IMR-90 (cell line): ENCODE data around the gene CCDC85B. TPM values are rescaled to one million over a fixed set of nuclear protein-coding genes. Genes with fewer than 3 reads are reported as not detected.
A peak's percentile ranks its signal among the peaks of the same experiment; 100 is the strongest.

Experiments
- ATAC-seq: fragments of 200-7000 bp; cut with Tn5 transposase; 2 replicates; pipeline ENCODE4 v1.9.1; 2020; ENCODE audit warnings: low read depth, mild to moderate bottlenecking, moderate library complexity
- BruUV-seq: library from RNA; stranded (reverse); fragments of 400-500 nt; replicated peaks from 2 replicates; lab custom pipeline; 2021; lab: Mats Ljungman, UMichigan
- CTCF ChIA-PET: fragments of 300-600 bp; formaldehyde crosslinking; extraction: SDS; loops from one replicate; lab custom pipeline; 2021; ENCODE audit warnings: antibody characterized with exemption; lab: Yijun Ruan, JAX
- POLR2A ChIA-PET: fragments of 300-600 bp; sonication (Branson Sonifier 250); formaldehyde crosslinking; loops from one replicate; lab custom pipeline; 2022; ENCODE audit warnings: antibody characterized with exemption; ENCODE audit not compliant: unreplicated experiment; lab: Charles Lee
- DNase-seq: peaks from one replicate; pipeline ENCODE4 v3.0.0; 2013
- H2AFZ ChIP-seq: replicated peaks from 2 replicates; pipeline ENCODE3; 2013; ENCODE audit warnings: low read length, mild to moderate bottlenecking; ENCODE audit not compliant: poor library complexity
- H2AK5ac ChIP-seq: 2 replicates; pipeline ENCODE4 v1.6.1; 2013; ENCODE audit warnings: low read depth, low read length, inconsistent platforms
- H2AK9ac ChIP-seq: replicated peaks from 2 replicates; pipeline ENCODE3; 2013; ENCODE audit warnings: mild to moderate bottlenecking, low read depth, low read length, moderate library complexity; ENCODE audit not compliant: poor library complexity
- H2BK120ac ChIP-seq: 2 replicates; pipeline ENCODE4 v1.6.1; 2013; ENCODE audit warnings: low read depth, low read length, inconsistent platforms
- H2BK15ac ChIP-seq: 3 replicates; pipeline ENCODE4 v1.6.1; 2013; ENCODE audit warnings: low read depth, low read length, inconsistent platforms
- H2BK20ac ChIP-seq: 2 replicates; pipeline ENCODE4 v1.6.1; 2013; ENCODE audit warnings: low read depth, mild to moderate bottlenecking, inconsistent platforms, low read length, moderate library complexity
- H2BK5ac ChIP-seq: 2 replicates; pipeline ENCODE4 v1.6.1; 2013; ENCODE audit warnings: mild to moderate bottlenecking, low read depth, low read length, inconsistent platforms; ENCODE audit not compliant: poor library complexity, severe bottlenecking
- H3K14ac ChIP-seq: replicated peaks from 2 replicates; pipeline ENCODE4 v1.6.1; 2013; ENCODE audit warnings: low read depth, low read length, inconsistent platforms
- H3K18ac ChIP-seq: 2 replicates; pipeline ENCODE4 v1.6.1; 2013; ENCODE audit warnings: low read depth, low read length, control low read depth
- H3K23ac ChIP-seq: 2 replicates; pipeline ENCODE4 v1.6.1; 2013; ENCODE audit warnings: low read depth, low read length, inconsistent platforms
- H3K27ac ChIP-seq: 2 replicates; pipeline ENCODE4 v1.5.1; 2013; ENCODE audit warnings: mild to moderate bottlenecking, control low read depth, low read length; ENCODE audit not compliant: insufficient read depth
- H3K27me3 ChIP-seq: 2 replicates; pipeline ENCODE4 v1.6.1; 2013; ENCODE audit warnings: low read length; ENCODE audit not compliant: control insufficient read depth, insufficient read depth
- H3K36me3 ChIP-seq: 2 replicates; pipeline ENCODE4 v1.6.1; 2013; ENCODE audit warnings: low read length, mixed read lengths; ENCODE audit not compliant: control insufficient read depth, insufficient read depth
- H3K4ac ChIP-seq: 2 replicates; pipeline ENCODE4 v1.6.1; 2013; ENCODE audit warnings: low read depth, low read length, inconsistent platforms
- H3K4me1 ChIP-seq: 2 replicates; pipeline ENCODE4 v1.6.1; 2013; ENCODE audit warnings: low read length, mixed read lengths; ENCODE audit not compliant: control insufficient read depth, insufficient read depth
- H3K4me2 ChIP-seq: 2 replicates; pipeline ENCODE4 v1.6.1; 2013; ENCODE audit warnings: low read depth, mild to moderate bottlenecking, control low read depth, low read length, moderate library complexity
- H3K4me3 ChIP-seq: 2 replicates; pipeline ENCODE4 v1.5.1; 2013; ENCODE audit warnings: low read depth, mild to moderate bottlenecking, control low read depth, low read length, moderate library complexity; ENCODE audit not compliant: insufficient read depth
- H3K56ac ChIP-seq: 2 replicates; pipeline ENCODE4 v1.6.1; 2013; ENCODE audit warnings: low read length, inconsistent platforms; ENCODE audit not compliant: insufficient read depth; ENCODE audit errors: extremely low read depth
- H3K79me1 ChIP-seq, 2 experiments: 2 replicates each; pipeline ENCODE4 v1.6.1; 2013; ENCODE audit warnings: low read length in 2 of 2, inconsistent platforms in 1 of 2, low read depth in 1 of 2
- H3K9ac ChIP-seq: 2 replicates; pipeline ENCODE4 v1.6.1; 2013; ENCODE audit warnings: low read depth, low read length, control low read depth
- H3K9me1 ChIP-seq: 2 replicates; pipeline ENCODE4 v1.6.1; 2013; ENCODE audit warnings: low read length, inconsistent platforms; ENCODE audit not compliant: insufficient read depth
- H3K9me3 ChIP-seq: 2 replicates; pipeline ENCODE4 v1.6.1; 2013; ENCODE audit warnings: low read length; ENCODE audit not compliant: control insufficient read depth, insufficient read depth
- H4K20me1 ChIP-seq: 2 replicates; pipeline ENCODE4 v1.6.1; 2013; ENCODE audit warnings: low read length, inconsistent platforms; ENCODE audit not compliant: insufficient read depth
- H4K5ac ChIP-seq: 2 replicates; pipeline ENCODE4 v1.6.1; 2013; ENCODE audit warnings: mild to moderate bottlenecking, low read depth, low read length, control low read depth
- H4K8ac ChIP-seq, 2 experiments: 2 replicates each; pipeline ENCODE4 v1.6.1; 2013; ENCODE audit warnings: low read depth in 2 of 2, low read length in 2 of 2, control low read depth in 1 of 2, inconsistent platforms in 1 of 2
- H4K91ac ChIP-seq: 2 replicates; pipeline ENCODE4 v1.6.1; 2013; ENCODE audit warnings: low read depth, low read length, inconsistent platforms; ENCODE audit not compliant: insufficient read depth
- BHLHE40 ChIP-seq: fragments of 150-350 bp; IDR thresholded peaks from 2 replicates; pipeline ENCODE4 v1.6.1; 2016; ENCODE audit warnings: mild to moderate bottlenecking, low read depth, low read length
- CEBPB ChIP-seq: IDR thresholded peaks from 2 replicates; pipeline ENCODE4 v1.6.1; 2012; ENCODE audit warnings: low read depth, low read length, improper control_type of control experiment
- CHD1 ChIP-seq: IDR thresholded peaks from 2 replicates; pipeline ENCODE4 v1.6.1; 2012; ENCODE audit warnings: low read depth, low read length, improper control_type of control experiment
- MAFK ChIP-seq: IDR thresholded peaks from 2 replicates; pipeline ENCODE4 v1.6.1; 2012; ENCODE audit warnings: low read depth, low read length, improper control_type of control experiment
- MAZ ChIP-seq: IDR thresholded peaks from 2 replicates; pipeline ENCODE4 v1.6.1; 2012; ENCODE audit warnings: low read depth, mild to moderate bottlenecking, low read length, improper control_type of control experiment, moderate library complexity, borderline replicate concordance
- MXI1 ChIP-seq: IDR thresholded peaks from 2 replicates; pipeline ENCODE4 v1.6.1; 2012; ENCODE audit warnings: low read depth, mild to moderate bottlenecking, low read length, moderate library complexity, borderline replicate concordance
- POLR2A ChIP-seq: IDR thresholded peaks from 2 replicates; pipeline ENCODE4 v1.6.1; 2012; ENCODE audit warnings: mild to moderate bottlenecking, low read depth, low read length
- RAD21 ChIP-seq: IDR thresholded peaks from 2 replicates; pipeline ENCODE4 v1.6.1; 2012; ENCODE audit warnings: low read length, improper control_type of control experiment
- WGBS, 2 experiments: methylation state at CpG; one replicate each; pipeline versions ENCODE4 v1.1.5 to v1.1.7; 2013; ENCODE audit warnings: missing lambda C conversion rate in 2 of 2; ENCODE audit not compliant: insufficient read length in 1 of 2; ENCODE audit errors: extremely low coverage in 2 of 2; 5-methylcytosine and 5-hydroxymethylcytosine counted together
- dilution Hi-C: fragments of 300-500 bp; cut with HindIII; formaldehyde crosslinking; loops from one replicate; pipeline ENCODE4 v1.14.3; 2018; ENCODE audit warnings: low sequenced_read_pairs; ENCODE audit not compliant: unreplicated experiment
- in situ Hi-C: fragments of 300-500 bp; cut with MboI; formaldehyde crosslinking; loops from 3 replicates; pipeline ENCODE4 v1.14.3; 2019; ENCODE audit warnings: low sequenced_read_pairs, inconsistent platforms, mixed read lengths
- intact Hi-C: fragments of 100-400 bp; cut with micrococcal nuclease; formaldehyde crosslinking; loops from 2 replicates; pipeline ENCODE4 v1.10.0; 2022
- polyA plus RNA-seq, 3 experiments: library from polyadenylated mRNA; depleted of rRNA; stranded (reverse); fragments of >200 nt; gene quantifications; 2 replicates each; pipeline ENCODE4 v1.2.3, GENCODE V29; 2012; ENCODE audit warnings: low replicate concordance in 1 of 3
- total RNA-seq: library from RNA; depleted of rRNA; stranded (reverse); fragments of >200 nt; gene quantifications from 2 replicates; pipeline ENCODE4 v1.2.3, GENCODE V29; 2012
- TF ChIP-seq, protein P1 (sequence below): conservative IDR thresholded peaks from 2 replicates; pipeline ENCODE4 v1.5.1; 2012; ENCODE audit warnings: mild to moderate bottlenecking, low read depth, low read length, improper control_type of control experiment

The CCDC85B gene
- total and polyA plus RNA-seq, 2 of the 4 experiments (the other 2 are of a cell fraction): 17.6 to 35.4 TPM

DNA sequence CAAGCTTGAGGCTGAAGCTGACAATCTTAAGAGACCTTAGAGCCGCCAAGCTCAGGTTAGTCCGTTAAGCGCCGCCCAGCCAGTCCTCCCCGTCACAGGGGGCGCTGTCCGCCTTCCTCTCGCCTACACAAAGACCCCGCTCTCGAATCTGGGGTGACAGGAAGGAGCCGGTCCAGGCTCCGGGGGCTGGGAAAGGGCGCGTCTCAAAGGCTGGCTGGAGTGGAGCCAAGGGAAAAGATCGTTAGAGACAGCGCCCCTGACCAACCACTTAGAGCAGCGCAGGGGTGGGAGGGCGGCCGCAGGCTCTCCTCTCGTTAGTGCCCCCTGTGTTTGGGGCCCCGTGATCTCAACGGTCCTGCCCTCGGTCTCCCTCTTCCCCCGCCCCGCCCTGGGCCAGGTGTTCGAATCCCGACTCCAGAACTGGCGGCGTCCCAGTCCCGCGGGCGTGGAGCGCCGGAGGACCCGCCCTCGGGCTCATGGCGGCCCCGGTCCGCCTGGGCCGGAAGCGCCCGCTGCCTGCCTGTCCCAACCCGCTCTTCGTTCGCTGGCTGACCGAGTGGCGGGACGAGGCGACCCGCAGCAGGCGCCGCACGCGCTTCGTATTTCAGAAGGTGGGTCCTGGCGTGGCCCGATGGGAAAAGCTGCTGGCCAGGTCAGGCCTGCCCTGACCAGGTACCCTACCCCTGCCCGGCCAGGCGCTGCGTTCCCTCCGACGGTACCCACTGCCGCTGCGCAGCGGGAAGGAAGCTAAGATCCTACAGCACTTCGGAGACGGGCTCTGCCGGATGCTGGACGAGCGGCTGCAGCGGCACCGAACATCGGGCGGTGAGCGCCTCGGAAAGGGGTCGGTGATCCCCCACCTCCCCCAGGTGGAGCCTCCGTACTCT lies 30.0 kb upstream of the CCDC85B start, which contains the start of gene MUS81:
Gene MUS81 (plus strand): TSS at position 156 of the 887 bp plus-strand sequence. CDS start 321 bp downstream, at position 477.
- peaks cover 6 to 72% of the 10 kb centered on the region in 2 experiments; a peak in 3 of 4 replicates for H3K79me1 ChIP-seq
- WGBS, 2 experiments: 0% methylated on average over 33 of the region's 78 CpGs; no CpG with 5 or more reads in 1 of the 2 experiments
- H3K27me3 ChIP-seq: no peaks in the 10 kb centered on the region
- CTCF ChIA-PET: interaction anchor here (0.6 to 2.4 kb wide), 9 partner anchors 9 to 194 kb away, joined by 3 to 14 read pairs (median 5); partner anchors contain the start of gene FIBP
- peak within 1 kb of the TSS; percentile 98 for H3K23ac ChIP-seq
- H3K9ac ChIP-seq: peak within 1 kb of the TSS; percentile 96
- H3K18ac ChIP-seq: peak within 1 kb of the TSS; percentile 80
- intact Hi-C loops (no loop called here), dilution Hi-C loops (no loop called here), in situ Hi-C loops (no loop called here)
- peak within 1 kb of the TSS; percentile 99 for H3K14ac ChIP-seq
- peak within 1 kb of the TSS; percentile 100 for H2AK9ac ChIP-seq
- peak within 1 kb of the TSS; percentile 97 for H2AK5ac ChIP-seq
- H3K4me3 ChIP-seq: peak within 1 kb of the TSS; percentile 95
- peak within 1 kb of the TSS; percentile 97 for H3K27ac ChIP-seq
- DNase-seq: peak; percentile 97
- peak within 1 kb of the TSS; percentile 67 for H2BK20ac ChIP-seq
- H3K4ac ChIP-seq: peak within 1 kb of the TSS; percentile 99
- H2BK5ac ChIP-seq: peak within 1 kb of the TSS; percentile 90
- peaks cover 12% of the 10 kb centered on the region for H3K9me1 ChIP-seq
- peak within 1 kb of the TSS; percentile 93 for H2AFZ ChIP-seq
- peak within 1 kb of the TSS; percentile 93; the same call in 2 of the 3 replicates for H2BK15ac ChIP-seq
- H3K36me3 ChIP-seq: peaks cover 52% of the 10 kb centered on the region
- peak within 1 kb of the TSS; percentile 98 for H4K91ac ChIP-seq
- H4K5ac ChIP-seq: peak within 1 kb of the TSS; percentile 74
- peaks cover 11% of the 10 kb centered on the region for H3K4me1 ChIP-seq
- peak; percentile 30 for ATAC-seq
- peak within 1 kb of the TSS; percentile 99 for H4K8ac ChIP-seq
- BruUV-seq: TSS peak; percentile 24
- no peak for TF ChIP-seq CEBPB
- TF ChIP-seq RAD21: no peak
- peak; percentile 18; the same call in 1 of the 2 replicates for TF ChIP-seq MXI1
- TF ChIP-seq POLR2A: peak; percentile 62; the same call in 1 of the 2 replicates
- peak; percentile 93 for TF ChIP-seq MAZ
- TF ChIP-seq BHLHE40: no peak
- TF ChIP-seq MAFK: no peak
- TF ChIP-seq, protein P1, sequence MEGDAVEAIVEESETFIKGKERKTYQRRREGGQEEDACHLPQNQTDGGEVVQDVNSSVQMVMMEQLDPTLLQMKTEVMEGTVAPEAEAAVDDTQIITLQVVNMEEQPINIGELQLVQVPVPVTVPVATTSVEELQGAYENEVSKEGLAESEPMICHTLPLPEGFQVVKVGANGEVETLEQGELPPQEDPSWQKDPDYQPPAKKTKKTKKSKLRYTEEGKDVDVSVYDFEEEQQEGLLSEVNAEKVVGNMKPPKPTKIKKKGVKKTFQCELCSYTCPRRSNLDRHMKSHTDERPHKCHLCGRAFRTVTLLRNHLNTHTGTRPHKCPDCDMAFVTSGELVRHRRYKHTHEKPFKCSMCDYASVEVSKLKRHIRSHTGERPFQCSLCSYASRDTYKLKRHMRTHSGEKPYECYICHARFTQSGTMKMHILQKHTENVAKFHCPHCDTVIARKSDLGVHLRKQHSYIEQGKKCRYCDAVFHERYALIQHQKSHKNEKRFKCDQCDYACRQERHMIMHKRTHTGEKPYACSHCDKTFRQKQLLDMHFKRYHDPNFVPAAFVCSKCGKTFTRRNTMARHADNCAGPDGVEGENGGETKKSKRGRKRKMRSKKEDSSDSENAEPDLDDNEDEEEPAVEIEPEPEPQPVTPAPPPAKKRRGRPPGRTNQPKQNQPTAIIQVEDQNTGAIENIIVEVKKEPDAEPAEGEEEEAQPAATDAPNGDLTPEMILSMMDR: peak; percentile 91
- no peak for TF ChIP-seq CHD1
- peak within 1 kb of the TSS; percentile 93 for H2BK120ac ChIP-seq
- H4K20me1 ChIP-seq: peaks cover 39% of the 10 kb centered on the region
- POLR2A ChIA-PET: interaction anchor here (0.6 to 1.3 kb wide), 6 partner anchors 10 to 30 kb away, joined by 3 to 7 read pairs (median 4); partner anchors contain the start of gene CCDC85B
- peak within 1 kb of the TSS; percentile 99 for H3K56ac ChIP-seq
- H3K4me2 ChIP-seq: peak within 1 kb of the TSS; percentile 89
- H3K9me3 ChIP-seq: no peaks in the 10 kb centered on the region
